ENCODE measurements around the gene NBEA.

Gene NBEA

DNA sequence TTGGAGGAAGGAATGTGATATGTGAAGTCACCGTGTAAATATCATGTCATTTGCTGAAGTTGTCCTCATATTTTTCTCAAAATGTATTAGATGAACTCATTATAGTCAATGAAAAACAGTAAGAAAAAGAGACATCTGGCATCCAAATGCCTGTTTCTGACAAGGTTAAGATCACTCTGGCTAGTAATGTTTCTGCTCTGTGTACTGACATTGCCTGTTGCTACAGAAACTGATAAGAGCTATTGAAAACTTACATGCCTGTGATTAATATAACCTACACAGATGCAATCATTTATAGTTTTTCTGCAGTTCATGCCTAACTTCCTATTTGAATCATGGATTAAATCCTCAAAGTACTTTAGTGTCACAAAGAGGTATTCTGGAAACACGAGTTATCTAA lies 249.8 kb downstream of the NBEA start:
- DNase-seq = no peak

DNA sequence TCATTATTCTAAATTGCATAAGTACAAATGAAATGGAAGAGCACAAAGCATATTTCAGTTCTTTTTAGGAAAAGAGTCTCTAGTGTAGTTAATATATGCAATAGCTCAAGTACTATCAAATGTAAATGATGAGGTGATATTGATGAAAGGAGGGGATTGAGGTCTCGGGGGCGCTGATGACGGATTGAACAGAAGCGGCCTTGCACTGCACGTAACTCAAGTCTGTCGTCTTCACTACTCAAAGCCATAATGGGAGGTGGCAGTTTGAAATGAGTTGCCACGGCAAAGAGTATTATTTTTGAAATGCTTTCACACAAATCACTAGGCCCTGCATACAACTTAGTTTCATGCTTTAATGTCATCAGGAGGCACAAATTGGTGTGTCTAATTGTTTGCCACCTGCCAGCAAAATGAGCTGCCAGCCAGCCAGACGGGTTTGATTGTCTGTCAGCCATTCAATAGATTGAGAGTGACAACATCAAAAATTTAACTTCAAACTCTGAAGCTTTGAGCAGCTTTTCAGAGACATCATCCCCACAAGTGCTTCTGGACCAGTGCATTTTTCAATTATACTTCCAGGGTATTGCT lies 256.6 kb downstream of the NBEA start:
- DNase-seq = no peak

DNA sequence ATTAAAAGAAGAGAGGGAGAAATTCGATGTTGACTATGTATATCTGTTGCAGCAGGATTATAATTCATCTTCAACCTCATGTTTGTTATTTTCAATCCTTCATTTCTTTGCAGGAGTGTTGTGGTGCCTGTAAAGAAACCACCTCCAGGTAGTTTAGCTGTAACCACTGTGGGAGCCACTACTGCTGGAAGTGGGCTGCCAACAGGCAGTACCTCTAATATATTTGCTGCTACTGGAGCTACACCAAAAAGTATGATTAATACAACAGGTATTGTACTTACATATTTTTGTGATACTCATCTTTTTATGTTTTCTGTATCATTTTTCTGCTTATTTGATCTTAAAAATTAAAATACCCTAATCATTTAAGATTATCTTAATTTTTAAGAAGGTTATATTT lies 266.5 kb downstream of the NBEA start:
- DNase-seq = no peak

DNA sequence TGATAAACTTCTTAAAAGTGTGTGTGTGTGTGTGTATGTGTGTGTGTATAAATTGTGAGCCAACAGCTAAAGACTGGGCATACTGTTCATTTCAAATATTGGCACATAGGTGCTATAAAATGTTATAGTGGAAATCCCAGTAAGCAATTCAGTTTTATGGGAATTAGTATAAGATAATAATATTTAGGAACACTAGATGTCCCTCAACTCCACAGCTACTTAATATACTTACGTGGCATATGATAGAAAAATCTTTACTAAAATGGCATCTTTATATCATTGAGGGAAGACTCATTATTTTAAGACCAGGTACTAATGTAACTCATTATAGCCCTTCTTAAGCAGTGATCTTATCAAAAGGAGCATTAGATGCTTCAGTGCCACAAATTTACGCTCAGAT lies 268.2 kb downstream of the NBEA start:
- DNase-seq = no peak

DNA sequence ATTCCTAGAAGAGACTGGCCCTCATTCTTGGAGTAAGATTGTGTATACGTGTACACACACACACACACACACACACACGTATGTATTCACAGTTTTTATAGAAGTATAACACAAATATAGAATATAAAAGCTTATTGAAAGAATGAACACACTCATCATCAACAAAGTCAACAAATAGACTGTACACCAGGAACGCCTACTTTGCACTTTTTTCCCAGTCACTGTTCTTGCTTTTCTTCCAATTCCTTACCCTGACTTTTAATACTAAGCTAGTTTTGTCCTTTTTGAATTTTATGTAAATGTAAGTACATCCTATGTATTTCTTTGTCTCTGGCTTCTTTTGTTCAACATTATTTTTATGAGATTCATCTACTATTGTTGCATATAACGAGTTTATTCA lies 269.9 kb downstream of the NBEA start:
- no peak for DNase-seq

DNA sequence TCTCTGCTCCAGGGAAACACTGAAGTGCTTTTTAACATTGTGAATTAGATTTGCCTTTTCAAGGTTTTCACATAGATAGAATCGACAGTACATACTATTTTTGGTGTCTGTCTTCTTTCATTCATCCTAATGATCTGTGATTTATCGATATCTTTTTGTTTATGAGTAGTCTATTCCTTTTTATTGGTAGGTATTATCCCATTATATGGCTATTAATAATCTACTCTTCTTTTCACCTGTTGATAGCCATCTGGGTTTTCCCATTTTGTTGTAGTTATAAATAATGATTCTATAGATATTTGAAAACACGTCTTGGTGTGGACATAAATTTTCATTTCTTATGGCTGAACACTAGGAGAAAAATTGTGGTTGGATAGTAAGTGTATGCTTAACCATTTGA lies 271.8 kb downstream of the NBEA start:
- no peak for DNase-seq

DNA sequence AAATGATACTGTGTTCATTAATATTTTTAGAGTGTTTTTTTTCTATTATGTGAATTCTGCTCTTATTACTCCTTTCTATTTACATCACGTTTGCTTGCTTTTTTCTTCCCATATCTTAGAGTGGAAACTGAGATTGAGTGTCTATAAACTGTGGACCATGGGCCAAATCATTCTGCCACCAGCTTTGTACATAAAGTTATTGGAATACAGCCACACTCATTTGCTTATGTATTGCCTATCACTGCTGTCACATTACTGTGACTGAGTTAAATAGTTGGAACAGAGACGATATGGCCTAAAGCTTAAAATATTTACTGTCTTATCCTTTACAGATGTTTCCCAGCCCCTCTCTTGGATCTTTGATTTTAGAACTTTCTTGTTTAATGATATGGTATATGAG lies 274.1 kb downstream of the NBEA start:
- DNase-seq = no peak

DNA sequence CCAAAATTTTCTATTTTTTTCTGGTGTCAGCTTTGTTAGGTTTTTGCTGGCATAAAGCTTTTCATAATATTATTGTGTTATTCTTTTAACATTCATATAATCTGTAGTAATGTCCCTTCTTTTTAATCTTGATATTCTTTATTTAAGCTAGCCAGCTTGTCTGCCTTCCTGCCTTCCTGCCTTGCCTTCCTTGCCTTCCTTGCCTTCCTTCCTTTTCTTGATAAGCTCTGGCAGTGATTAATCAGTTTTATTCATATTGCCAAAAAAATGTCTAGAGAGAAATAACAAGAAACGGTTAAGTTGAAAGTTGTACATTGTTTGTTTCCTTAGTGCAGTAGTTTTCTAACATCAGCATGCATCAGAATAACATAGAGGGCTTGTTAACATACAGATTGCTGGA lies 277.0 kb downstream of the NBEA start:
- DNase-seq = no peak

DNA sequence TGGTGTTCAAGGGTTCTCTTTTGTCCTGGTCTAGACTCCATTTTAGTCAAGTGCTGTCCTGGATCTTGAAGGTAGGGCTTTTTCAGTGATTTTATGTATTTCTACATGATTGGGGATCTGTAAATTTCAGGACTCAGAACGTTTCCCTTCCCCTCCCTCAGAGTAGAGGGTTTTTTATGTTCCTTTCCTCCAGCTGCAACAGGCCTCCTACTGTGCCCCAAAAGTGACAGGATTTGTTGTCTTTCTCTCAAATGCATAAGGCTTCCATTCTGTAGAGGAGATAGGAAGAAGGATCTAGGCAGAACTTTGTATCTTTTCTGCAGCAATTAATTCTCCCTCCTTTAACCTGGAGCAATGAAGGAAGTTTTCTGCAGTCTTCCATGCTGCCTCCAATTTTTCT lies 283.1 kb downstream of the NBEA start:
- no peak for DNase-seq

DNA sequence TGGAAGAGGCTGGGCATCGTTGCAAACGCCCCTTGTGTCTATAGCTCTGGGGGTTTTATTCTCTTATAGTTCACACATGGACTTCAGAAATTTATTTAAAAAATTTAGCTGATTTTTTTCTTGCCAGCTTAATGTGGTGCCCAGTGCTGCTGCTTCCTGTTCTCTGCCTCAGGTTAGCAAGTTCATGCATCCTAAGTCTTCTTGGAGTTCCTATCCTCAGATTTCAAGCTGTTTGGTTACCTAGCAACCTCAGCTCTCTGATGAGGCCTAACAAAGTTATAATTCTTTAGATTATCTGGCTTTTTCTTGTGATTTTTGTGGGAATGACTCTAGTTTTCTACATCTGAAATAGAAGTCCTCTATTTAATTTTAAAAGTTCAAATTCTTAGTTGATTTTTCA lies 283.5 kb downstream of the NBEA start:
- DNase-seq = no peak

DNA sequence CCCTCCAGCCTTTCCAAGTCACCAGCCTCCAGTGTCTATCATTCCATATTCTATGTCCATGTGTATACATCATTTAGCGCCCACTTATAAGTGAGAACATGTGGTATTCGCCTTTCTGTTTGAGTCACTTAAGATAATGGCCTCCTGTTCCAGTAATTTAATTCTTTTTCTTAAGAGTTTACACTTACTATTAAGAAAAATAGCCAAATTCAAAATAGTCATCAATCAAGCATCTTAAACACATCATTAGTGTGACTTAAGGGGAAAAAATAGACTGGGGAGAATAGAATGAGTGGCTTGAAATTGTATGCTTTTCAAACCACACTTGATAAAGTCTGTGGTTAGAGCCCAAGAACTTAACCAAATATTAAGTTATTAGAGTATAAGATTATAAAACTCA lies 286.5 kb downstream of the NBEA start:
- no peak for DNase-seq

DNA sequence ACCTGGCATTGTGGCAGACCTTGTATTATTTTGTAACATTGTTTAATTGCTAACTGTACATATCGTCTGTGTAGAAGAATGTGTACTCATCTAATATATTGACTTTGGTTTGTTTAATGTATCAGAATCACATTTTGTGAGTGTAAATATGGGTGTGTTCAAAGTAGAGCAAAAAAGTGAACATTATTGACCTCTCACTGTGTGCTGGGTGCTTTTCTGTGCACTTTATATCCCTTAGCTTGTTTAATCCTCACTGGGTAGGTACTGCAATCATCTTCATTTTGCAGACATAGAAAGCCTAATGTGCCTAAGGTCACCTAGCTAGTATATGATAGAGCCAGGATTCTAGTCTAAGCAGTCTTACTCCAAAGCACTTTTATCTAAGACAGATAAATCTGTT lies 289.4 kb downstream of the NBEA start:
- DNase-seq = no peak

DNA sequence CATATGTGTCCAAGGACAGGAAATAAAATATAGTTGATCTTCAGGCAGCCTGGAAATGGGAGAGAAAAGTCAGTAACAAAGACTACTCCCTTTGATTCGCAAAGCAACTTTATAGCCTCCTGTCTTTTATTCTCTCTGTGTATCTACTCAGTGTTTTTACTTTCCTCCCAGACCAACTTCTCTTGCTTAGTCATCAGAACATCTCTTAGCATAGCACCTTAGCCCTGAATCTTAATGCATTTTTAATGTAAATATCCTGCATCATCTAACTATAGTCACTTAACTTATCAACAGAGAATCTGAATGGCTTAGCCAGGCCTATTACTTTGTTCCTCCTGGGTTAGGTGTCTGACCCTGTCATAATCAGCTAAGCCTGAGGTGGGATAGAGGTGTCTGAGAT lies 296.2 kb downstream of the NBEA start:
- no peak for DNase-seq

DNA sequence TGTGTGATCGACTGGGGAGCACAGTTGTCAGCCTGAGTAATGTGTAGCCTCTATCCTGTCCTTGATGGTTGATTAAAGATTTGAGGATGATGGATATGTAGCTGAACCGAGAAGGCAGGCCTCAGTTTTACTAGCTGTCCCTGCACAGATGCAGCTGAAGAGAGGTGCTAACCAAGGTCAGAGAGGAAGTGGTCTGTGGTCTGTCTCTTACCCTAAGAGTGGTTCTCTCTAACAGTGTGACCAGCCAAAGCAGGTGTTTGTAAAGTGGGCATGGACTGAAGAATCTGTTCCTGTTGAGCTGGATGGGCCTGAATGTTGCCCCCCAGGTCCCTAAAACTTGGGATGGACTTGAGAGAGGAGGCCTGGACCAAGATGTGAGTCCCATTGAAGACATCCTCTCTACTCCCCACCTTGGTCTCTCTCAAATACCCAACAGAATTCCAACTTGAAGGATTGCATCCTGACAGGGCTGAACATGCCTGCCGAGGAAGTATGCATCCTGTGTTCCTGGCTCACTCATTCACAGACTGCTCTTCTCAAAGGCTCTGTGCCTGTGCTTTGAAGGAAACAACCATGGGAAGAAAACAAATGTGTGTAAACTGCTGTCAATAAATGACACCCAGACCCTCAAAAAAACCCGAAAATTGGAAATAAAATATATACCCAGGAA lies 310.6 kb downstream of the NBEA start:
- DNase-seq = no peak

DNA sequence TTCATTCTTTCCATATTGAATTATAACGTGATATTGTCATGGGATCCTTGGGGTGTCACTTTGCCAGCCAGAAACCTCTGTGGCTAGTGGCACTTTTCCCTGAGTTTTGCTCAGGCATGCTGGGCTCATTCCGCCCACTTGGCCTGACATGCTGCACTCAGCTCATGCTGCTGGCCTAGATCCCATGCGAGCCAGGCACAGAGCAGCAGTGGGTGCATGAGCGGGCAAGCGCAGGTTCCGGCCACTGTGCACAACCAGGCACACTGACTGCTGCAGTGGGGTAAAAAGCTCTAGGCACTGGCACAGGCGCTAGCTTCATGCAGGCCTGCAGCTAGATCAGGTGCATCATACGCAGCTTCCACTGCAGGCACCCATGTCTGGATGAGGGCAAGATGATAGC lies 313.2 kb downstream of the NBEA start:
- no peak for DNase-seq

DNA sequence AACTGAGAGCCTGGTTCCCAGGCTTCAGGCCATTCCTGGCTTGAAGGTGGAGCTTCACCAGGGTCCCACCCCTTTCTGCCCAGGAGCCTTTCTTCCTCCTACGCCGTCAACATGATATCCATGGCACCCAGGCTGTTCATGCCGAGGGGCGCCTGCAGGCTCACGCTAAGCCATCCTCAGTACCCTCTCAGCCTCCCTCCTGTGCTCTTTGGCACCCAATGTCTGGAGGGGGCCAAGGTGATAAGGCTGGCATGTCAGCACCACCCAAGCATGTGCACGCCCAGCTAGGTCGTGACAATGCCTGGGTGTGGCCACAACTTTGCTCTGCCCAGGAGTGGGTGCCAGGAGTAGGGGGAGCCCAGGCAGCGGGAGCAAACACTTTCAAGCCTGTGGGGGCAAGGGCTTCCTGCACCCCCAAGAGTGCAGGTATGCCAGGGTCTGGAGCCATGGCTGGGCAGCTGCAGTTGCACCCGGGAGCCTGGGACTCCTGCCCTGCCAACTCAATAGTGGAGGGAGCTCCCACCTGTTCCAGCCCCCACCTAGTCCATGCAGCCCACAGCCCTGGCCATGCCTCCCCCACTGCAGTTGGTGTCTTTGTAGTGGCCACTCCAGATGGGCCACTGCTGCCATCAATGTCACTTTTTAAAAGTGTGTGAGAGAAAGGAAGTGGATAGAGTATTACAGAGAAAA lies 314.5 kb downstream of the NBEA start:
- DNase-seq = no peak

DNA sequence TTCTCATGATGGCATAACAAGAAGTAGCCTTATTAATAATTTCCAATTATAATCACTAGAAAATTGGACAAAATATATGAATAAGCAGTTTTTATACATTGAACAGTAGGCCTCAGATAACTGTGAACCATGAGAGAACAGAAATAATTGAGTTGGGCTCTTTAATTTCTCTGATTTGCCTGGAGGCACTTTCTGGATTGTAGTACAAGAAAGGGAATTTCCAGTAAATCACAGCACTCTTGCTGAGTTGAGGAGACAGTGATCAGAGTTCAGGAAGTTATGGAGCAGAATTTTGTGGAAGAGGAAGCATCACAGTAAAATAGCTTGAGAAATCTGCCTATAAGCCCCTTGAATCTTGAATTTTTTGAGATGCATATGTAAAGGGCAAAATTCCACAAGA lies 318.2 kb downstream of the NBEA start:
- DNase-seq = no peak

DNA sequence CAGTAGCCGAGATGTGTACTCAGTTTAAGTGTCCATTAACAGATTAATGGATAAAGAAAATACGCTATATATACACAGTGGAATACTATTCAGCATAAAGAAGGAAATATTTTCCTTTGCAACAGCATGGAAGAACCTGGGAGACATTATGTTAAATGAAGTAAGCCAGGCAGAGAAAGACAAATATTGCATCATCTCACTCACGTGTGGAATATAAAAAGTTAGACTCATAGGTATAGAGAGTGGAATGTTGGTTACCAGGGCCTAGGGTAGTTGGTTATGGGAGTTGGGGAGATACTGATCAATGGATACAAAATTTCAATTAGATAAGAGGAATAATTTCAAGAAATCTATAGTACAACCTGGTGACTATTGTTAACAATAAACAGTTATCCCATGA lies 324.3 kb downstream of the NBEA start:
- no peak for DNase-seq

DNA sequence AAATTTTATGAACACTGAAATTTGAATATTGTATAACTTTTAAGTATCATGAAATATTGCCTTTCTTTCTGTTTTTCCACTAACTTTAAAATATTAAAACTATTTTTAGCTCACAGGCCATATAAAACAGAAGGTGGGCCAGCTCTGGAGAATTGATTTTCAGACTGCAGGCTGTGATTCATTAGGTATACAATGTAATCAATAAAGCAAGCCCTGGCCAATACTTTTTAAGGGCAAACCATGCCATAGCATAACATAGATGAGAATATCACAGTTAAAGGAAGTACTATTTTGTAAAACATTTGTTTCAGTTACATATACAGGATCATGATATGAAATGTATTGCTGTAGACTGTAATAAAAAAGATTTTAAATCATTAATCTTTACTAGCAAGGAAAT lies 336.8 kb downstream of the NBEA start:
- no peak for DNase-seq

DNA sequence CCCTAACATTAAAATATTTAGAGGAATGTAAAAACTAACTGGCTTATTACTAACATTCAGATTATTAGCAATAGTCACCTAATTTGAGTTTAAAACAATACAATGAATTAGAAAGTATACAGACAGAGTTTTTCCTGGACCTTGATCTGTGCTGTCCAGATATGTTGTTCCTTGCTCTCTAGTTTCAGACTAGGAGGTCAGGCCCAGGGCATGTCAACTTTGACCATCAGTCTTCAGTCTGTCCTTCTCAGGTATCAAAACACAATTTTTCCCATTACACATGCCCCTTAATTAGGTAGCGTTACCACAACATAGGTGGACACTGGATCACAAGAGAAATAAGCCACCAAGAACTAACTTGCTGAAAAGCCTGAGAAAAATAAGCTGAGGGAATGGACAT lies 337.4 kb downstream of the NBEA start:
- no peak for DNase-seq

DNA sequence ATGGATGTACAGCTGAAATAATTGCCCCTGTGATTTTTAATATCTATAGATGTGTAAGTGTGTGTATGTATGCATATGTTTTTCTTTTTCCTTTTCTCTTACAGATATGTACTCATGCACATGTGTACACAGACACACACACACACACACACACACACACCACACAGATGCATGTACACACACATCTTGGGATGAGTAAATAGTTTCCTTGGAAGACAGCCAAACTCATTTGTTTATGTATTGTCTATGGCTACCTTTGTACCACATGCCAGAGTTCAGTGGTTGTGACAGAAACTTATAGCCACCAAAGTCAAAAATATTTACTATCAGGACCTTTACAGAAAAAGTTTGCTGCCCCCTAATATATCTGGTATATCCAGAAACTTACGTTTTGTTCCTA lies 341.8 kb downstream of the NBEA start:
- DNase-seq = peak; percentile 71

DNA sequence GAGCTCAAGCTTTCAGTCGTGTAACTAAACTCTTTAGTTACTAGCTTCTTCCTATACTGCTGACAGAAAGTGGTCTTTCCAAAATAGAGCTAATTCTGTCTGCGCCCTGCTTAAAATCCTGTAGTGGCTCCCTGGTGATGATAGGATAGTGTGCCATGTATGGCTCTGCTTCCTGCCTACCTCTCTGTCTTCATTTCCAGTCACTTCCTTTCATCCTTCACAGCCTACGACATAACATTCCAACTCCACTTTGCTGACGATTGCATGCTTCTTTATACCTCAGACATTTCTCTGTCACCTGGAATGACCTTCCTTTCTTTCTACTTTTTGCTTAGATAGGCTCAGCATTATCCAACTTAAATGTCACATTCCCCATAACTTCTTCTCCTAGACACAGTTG lies 343.6 kb downstream of the NBEA start:
- no peak for DNase-seq

DNA sequence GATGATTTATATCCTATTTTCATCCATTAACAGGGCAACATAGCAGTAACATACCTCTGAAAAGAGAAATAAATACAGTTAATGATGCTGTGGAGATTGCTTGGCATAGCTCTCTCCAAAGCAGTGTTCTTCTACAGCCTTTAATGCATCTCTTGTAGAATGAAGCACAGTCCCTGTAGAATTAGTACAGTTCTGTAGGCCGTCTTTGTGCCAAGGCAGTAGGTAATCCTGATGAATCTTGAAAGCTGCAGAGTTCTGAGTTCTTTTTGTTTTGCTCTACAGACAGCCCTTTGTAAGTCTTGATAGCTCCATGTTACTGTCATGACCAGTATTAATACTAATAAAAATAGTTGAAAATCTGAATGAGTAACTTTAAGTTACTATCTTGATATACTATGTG lies 350.3 kb downstream of the NBEA start:
- DNase-seq = no peak

DNA sequence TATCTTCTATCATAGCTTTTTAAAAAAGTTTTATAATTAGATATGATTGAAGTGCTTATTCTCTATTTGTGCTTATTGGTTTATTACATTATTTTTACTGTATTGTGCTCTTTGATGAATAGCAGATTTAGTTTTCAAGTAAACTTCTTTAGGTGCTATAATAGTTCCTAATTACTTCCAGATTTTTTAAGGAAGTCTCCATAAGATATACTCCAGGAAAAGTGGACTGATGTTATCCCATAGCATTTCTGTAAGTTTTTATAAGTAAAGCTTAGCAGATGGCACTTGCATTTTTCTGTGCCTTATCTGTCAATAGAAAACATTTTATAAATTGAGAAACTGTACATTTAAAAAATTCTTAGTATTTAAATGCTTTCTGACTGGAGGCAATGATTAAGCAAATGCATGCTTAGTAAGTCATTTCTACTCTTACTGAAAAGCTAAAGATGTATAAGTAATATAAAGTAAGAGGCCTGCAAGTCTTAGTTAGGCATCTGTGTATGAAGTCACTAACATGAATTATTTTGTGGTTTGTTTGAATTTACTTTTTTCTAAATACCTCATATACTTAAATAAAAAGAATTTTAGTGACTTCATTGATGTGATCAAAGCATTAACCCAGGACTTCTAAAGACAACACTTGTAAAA lies 351.6 kb downstream of the NBEA start:
- DNase-seq = no peak
